IMR-90 (cell line): ENCODE data around the gene CYBRD1. TPM values are rescaled to one million over a fixed set of nuclear protein-coding genes. Genes with fewer than 3 reads are reported as not detected.

Source experiments
- ATAC-seq: fragments of 200-7000 bp; cut with Tn5 transposase; 2 replicates; pipeline ENCODE4 v1.9.1; 2020; ENCODE audit warnings: low read depth, mild to moderate bottlenecking, moderate library complexity
- BruUV-seq: library from RNA; stranded (reverse); fragments of 400-500 nt; replicated peaks from 2 replicates; lab custom pipeline; 2021; lab: Mats Ljungman, UMichigan
- CTCF ChIA-PET: fragments of 300-600 bp; formaldehyde crosslinking; extraction: SDS; loops from one replicate; lab custom pipeline; 2021; ENCODE audit warnings: antibody characterized with exemption; lab: Yijun Ruan, JAX
- POLR2A ChIA-PET: fragments of 300-600 bp; sonication (Branson Sonifier 250); formaldehyde crosslinking; loops from one replicate; lab custom pipeline; 2022; ENCODE audit warnings: antibody characterized with exemption; ENCODE audit not compliant: unreplicated experiment; lab: Charles Lee
- DNase-seq: peaks from one replicate; pipeline ENCODE4 v3.0.0; 2013
- H2AFZ ChIP-seq: replicated peaks from 2 replicates; pipeline ENCODE3; 2013; ENCODE audit warnings: low read length, mild to moderate bottlenecking; ENCODE audit not compliant: poor library complexity
- H2AK5ac ChIP-seq: 2 replicates; pipeline ENCODE4 v1.6.1; 2013; ENCODE audit warnings: low read depth, low read length, inconsistent platforms
- H2AK9ac ChIP-seq: replicated peaks from 2 replicates; pipeline ENCODE3; 2013; ENCODE audit warnings: mild to moderate bottlenecking, low read depth, low read length, moderate library complexity; ENCODE audit not compliant: poor library complexity
- H2BK120ac ChIP-seq: 2 replicates; pipeline ENCODE4 v1.6.1; 2013; ENCODE audit warnings: low read depth, low read length, inconsistent platforms
- H2BK15ac ChIP-seq: 3 replicates; pipeline ENCODE4 v1.6.1; 2013; ENCODE audit warnings: low read depth, low read length, inconsistent platforms
- H2BK20ac ChIP-seq: 2 replicates; pipeline ENCODE4 v1.6.1; 2013; ENCODE audit warnings: low read depth, mild to moderate bottlenecking, inconsistent platforms, low read length, moderate library complexity
- H2BK5ac ChIP-seq: 2 replicates; pipeline ENCODE4 v1.6.1; 2013; ENCODE audit warnings: mild to moderate bottlenecking, low read depth, low read length, inconsistent platforms; ENCODE audit not compliant: poor library complexity, severe bottlenecking
- H3K14ac ChIP-seq: replicated peaks from 2 replicates; pipeline ENCODE4 v1.6.1; 2013; ENCODE audit warnings: low read depth, low read length, inconsistent platforms
- H3K18ac ChIP-seq: 2 replicates; pipeline ENCODE4 v1.6.1; 2013; ENCODE audit warnings: low read depth, low read length, control low read depth
- H3K23ac ChIP-seq: 2 replicates; pipeline ENCODE4 v1.6.1; 2013; ENCODE audit warnings: low read depth, low read length, inconsistent platforms
- H3K27ac ChIP-seq: 2 replicates; pipeline ENCODE4 v1.5.1; 2013; ENCODE audit warnings: mild to moderate bottlenecking, control low read depth, low read length; ENCODE audit not compliant: insufficient read depth
- H3K27me3 ChIP-seq: 2 replicates; pipeline ENCODE4 v1.6.1; 2013; ENCODE audit warnings: low read length; ENCODE audit not compliant: control insufficient read depth, insufficient read depth
- H3K36me3 ChIP-seq: 2 replicates; pipeline ENCODE4 v1.6.1; 2013; ENCODE audit warnings: low read length, mixed read lengths; ENCODE audit not compliant: control insufficient read depth, insufficient read depth
- H3K4ac ChIP-seq: 2 replicates; pipeline ENCODE4 v1.6.1; 2013; ENCODE audit warnings: low read depth, low read length, inconsistent platforms
- H3K4me1 ChIP-seq: 2 replicates; pipeline ENCODE4 v1.6.1; 2013; ENCODE audit warnings: low read length, mixed read lengths; ENCODE audit not compliant: control insufficient read depth, insufficient read depth
- H3K4me2 ChIP-seq: 2 replicates; pipeline ENCODE4 v1.6.1; 2013; ENCODE audit warnings: low read depth, mild to moderate bottlenecking, control low read depth, low read length, moderate library complexity
- H3K4me3 ChIP-seq: 2 replicates; pipeline ENCODE4 v1.5.1; 2013; ENCODE audit warnings: low read depth, mild to moderate bottlenecking, control low read depth, low read length, moderate library complexity; ENCODE audit not compliant: insufficient read depth
- H3K56ac ChIP-seq: 2 replicates; pipeline ENCODE4 v1.6.1; 2013; ENCODE audit warnings: low read length, inconsistent platforms; ENCODE audit not compliant: insufficient read depth; ENCODE audit errors: extremely low read depth
- H3K79me1 ChIP-seq, 2 experiments: 2 replicates each; pipeline ENCODE4 v1.6.1; 2013; ENCODE audit warnings: low read length in 2 of 2, inconsistent platforms in 1 of 2, low read depth in 1 of 2
- H3K9ac ChIP-seq: 2 replicates; pipeline ENCODE4 v1.6.1; 2013; ENCODE audit warnings: low read depth, low read length, control low read depth
- H3K9me1 ChIP-seq: 2 replicates; pipeline ENCODE4 v1.6.1; 2013; ENCODE audit warnings: low read length, inconsistent platforms; ENCODE audit not compliant: insufficient read depth
- H3K9me3 ChIP-seq: 2 replicates; pipeline ENCODE4 v1.6.1; 2013; ENCODE audit warnings: low read length; ENCODE audit not compliant: control insufficient read depth, insufficient read depth
- H4K20me1 ChIP-seq: 2 replicates; pipeline ENCODE4 v1.6.1; 2013; ENCODE audit warnings: low read length, inconsistent platforms; ENCODE audit not compliant: insufficient read depth
- H4K5ac ChIP-seq: 2 replicates; pipeline ENCODE4 v1.6.1; 2013; ENCODE audit warnings: mild to moderate bottlenecking, low read depth, low read length, control low read depth
- H4K8ac ChIP-seq, 2 experiments: 2 replicates each; pipeline ENCODE4 v1.6.1; 2013; ENCODE audit warnings: low read depth in 2 of 2, low read length in 2 of 2, control low read depth in 1 of 2, inconsistent platforms in 1 of 2
- H4K91ac ChIP-seq: 2 replicates; pipeline ENCODE4 v1.6.1; 2013; ENCODE audit warnings: low read depth, low read length, inconsistent platforms; ENCODE audit not compliant: insufficient read depth
- BHLHE40 ChIP-seq: fragments of 150-350 bp; IDR thresholded peaks from 2 replicates; pipeline ENCODE4 v1.6.1; 2016; ENCODE audit warnings: mild to moderate bottlenecking, low read depth, low read length
- CEBPB ChIP-seq: IDR thresholded peaks from 2 replicates; pipeline ENCODE4 v1.6.1; 2012; ENCODE audit warnings: low read depth, low read length, improper control_type of control experiment
- CHD1 ChIP-seq: IDR thresholded peaks from 2 replicates; pipeline ENCODE4 v1.6.1; 2012; ENCODE audit warnings: low read depth, low read length, improper control_type of control experiment
- FOS ChIP-seq: fragments of 150-350 bp; IDR thresholded peaks from 2 replicates; pipeline ENCODE4 v1.6.1; 2016; ENCODE audit warnings: low read depth, low read length
- MAFK ChIP-seq: IDR thresholded peaks from 2 replicates; pipeline ENCODE4 v1.6.1; 2012; ENCODE audit warnings: low read depth, low read length, improper control_type of control experiment
- NFE2L2 ChIP-seq: fragments of 150-350 bp; IDR thresholded peaks from 2 replicates; pipeline ENCODE4 v1.6.1; 2016; ENCODE audit warnings: low read depth, mild to moderate bottlenecking, low read length
- POLR2A ChIP-seq: IDR thresholded peaks from 2 replicates; pipeline ENCODE4 v1.6.1; 2012; ENCODE audit warnings: mild to moderate bottlenecking, low read depth, low read length
- RAD21 ChIP-seq: IDR thresholded peaks from 2 replicates; pipeline ENCODE4 v1.6.1; 2012; ENCODE audit warnings: low read length, improper control_type of control experiment
- RCOR1 ChIP-seq: IDR thresholded peaks from 2 replicates; pipeline ENCODE4 v1.6.1; 2012; ENCODE audit warnings: mild to moderate bottlenecking, low read length, improper control_type of control experiment; ENCODE audit not compliant: insufficient replicate concordance
- RFX5 ChIP-seq: IDR thresholded peaks from 2 replicates; pipeline ENCODE4 v1.8.0; 2012; ENCODE audit warnings: low read depth, mild to moderate bottlenecking, low read length, moderate library complexity
- SMC3 ChIP-seq: fragments of 150-350 bp; IDR thresholded peaks from 2 replicates; pipeline ENCODE4 v1.6.1; 2016; ENCODE audit warnings: low read depth, mild to moderate bottlenecking, antibody characterized with exemption, low read length, moderate library complexity
- USF2 ChIP-seq: fragments of 150-350 bp; IDR thresholded peaks from 2 replicates; pipeline ENCODE4 v1.6.1; 2017; ENCODE audit warnings: mild to moderate bottlenecking, antibody characterized with exemption, low read length, low read depth
- WGBS, 2 experiments: methylation state at CpG; one replicate each; pipeline versions ENCODE4 v1.1.5 to v1.1.7; 2013; ENCODE audit warnings: missing lambda C conversion rate in 2 of 2; ENCODE audit not compliant: insufficient read length in 1 of 2; ENCODE audit errors: extremely low coverage in 2 of 2; 5-methylcytosine and 5-hydroxymethylcytosine counted together
- dilution Hi-C: fragments of 300-500 bp; cut with HindIII; formaldehyde crosslinking; loops from one replicate; pipeline ENCODE4 v1.14.3; 2018; ENCODE audit warnings: low sequenced_read_pairs; ENCODE audit not compliant: unreplicated experiment
- in situ Hi-C: fragments of 300-500 bp; cut with MboI; formaldehyde crosslinking; loops from 3 replicates; pipeline ENCODE4 v1.14.3; 2019; ENCODE audit warnings: low sequenced_read_pairs, inconsistent platforms, mixed read lengths
- intact Hi-C: fragments of 100-400 bp; cut with micrococcal nuclease; formaldehyde crosslinking; loops from 2 replicates; pipeline ENCODE4 v1.10.0; 2022
- polyA plus RNA-seq, 3 experiments: library from polyadenylated mRNA; depleted of rRNA; stranded (reverse); fragments of >200 nt; gene quantifications; 2 replicates each; pipeline ENCODE4 v1.2.3, GENCODE V29; 2012; ENCODE audit warnings: low replicate concordance in 1 of 3
- total RNA-seq: library from RNA; depleted of rRNA; stranded (reverse); fragments of >200 nt; gene quantifications from 2 replicates; pipeline ENCODE4 v1.2.3, GENCODE V29; 2012

Gene CYBRD1
- total and polyA plus RNA-seq, 2 of the 4 experiments (the other 2 are of a cell fraction) = 53.2 to 103 TPM

- Histone ChIP-seq H3K27ac (no peak overlapping the region), H4K5ac (no peak overlapping the region), H3K23ac (no peak overlapping the region), H3K4me2 (no peak overlapping the region), H3K14ac (no peak overlapping the region), H2AK5ac (no peak overlapping the region), H3K9me3 (peaks cover 2% of the 10 kb centered on the region; the same call in 1 of the 2 replicates), H3K9me1 (no peaks in the 10 kb centered on the region), H4K91ac (no peak overlapping the region), H3K9ac (no peak overlapping the region), H2BK120ac (no peak overlapping the region), H3K4me1 (no peaks in the 10 kb centered on the region), H2AK9ac (no peak overlapping the region), H4K8ac (no peak overlapping the region), H3K18ac (no peak overlapping the region), H3K27me3 (peaks cover 11% of the 10 kb centered on the region), H2AFZ (no peak overlapping the region), H3K4ac (no peak overlapping the region), H3K79me1 (no peaks in the 10 kb centered on the region), H2BK5ac (no peak overlapping the region), H3K56ac (no peak overlapping the region), H2BK15ac (no peak overlapping the region), H3K4me3 (no peak overlapping the region), H2BK20ac (no peak overlapping the region), H3K36me3 (no peaks in the 10 kb centered on the region), H4K20me1 (no peaks in the 10 kb centered on the region)
- in situ Hi-C loops (no loop called here), dilution Hi-C loops (no loop called here), intact Hi-C loops (no loop called here)
- DNase-seq (no peak), ATAC-seq (no peak)
- TF ChIP-seq CHD1 = no peak
- no peak for TF ChIP-seq USF2
- no peak for TF ChIP-seq FOS
- TF ChIP-seq CEBPB = no peak
- TF ChIP-seq SMC3 = no peak
- TF ChIP-seq RCOR1 = no peak
- no peak for TF ChIP-seq NFE2L2
- TF ChIP-seq POLR2A = no peak
- no peak for TF ChIP-seq BHLHE40
- no peak for TF ChIP-seq MAFK
- no peak for TF ChIP-seq RAD21
- TF ChIP-seq RFX5 = no peak
- WGBS, 2 experiments = 38% methylated on average over 1 of the region's 4 CpGs; no CpG with 5 or more reads in 1 of the 2 experiments
- BruUV-seq = no TSS peak
- CTCF ChIA-PET = no interaction called here
- POLR2A ChIA-PET = no interaction called here
Observed at GRCh38 chr2:171587132-171587531, 64.9 kb downstream of the CYBRD1 start.
